ENCODE data around the gene SPG7.

DNA sequence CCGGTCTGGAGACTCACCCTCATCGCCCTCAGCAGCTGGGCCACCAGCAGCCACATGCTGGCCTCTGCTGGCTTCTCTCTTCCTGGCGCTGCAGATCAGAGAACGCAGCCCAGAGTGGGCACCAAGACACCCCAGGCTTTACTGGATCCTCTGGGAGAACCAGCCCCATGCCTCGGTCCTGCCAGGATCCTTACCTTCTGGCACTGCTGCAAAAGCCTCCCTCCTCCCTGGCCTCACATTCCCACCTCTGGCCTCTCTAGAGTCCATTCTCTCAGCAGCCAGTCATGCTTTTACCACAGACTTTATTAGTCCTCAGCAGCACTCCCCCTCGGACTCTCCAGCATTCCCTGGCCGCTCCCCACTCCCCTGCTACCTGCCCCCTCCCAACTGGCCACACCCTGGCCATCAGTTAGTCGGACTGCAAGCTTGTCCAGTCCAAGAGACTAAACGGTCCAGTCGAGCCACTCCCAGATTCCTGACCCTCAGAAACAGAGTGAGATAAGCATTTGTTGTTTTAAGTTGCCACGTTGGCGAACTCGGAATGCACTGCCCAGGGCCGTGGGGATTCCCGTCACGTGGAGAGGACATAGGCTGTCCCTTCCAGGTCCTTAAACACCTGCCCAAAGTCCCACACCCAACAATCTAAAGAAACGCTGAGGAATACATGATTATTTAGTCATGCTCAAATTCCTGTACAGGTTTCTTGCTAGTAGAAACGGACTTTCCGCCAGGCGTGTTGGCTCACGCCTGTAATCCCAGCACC, 5.9 kb upstream of the SPG7 start:
- TF ChIP-seq, protein P1, sequence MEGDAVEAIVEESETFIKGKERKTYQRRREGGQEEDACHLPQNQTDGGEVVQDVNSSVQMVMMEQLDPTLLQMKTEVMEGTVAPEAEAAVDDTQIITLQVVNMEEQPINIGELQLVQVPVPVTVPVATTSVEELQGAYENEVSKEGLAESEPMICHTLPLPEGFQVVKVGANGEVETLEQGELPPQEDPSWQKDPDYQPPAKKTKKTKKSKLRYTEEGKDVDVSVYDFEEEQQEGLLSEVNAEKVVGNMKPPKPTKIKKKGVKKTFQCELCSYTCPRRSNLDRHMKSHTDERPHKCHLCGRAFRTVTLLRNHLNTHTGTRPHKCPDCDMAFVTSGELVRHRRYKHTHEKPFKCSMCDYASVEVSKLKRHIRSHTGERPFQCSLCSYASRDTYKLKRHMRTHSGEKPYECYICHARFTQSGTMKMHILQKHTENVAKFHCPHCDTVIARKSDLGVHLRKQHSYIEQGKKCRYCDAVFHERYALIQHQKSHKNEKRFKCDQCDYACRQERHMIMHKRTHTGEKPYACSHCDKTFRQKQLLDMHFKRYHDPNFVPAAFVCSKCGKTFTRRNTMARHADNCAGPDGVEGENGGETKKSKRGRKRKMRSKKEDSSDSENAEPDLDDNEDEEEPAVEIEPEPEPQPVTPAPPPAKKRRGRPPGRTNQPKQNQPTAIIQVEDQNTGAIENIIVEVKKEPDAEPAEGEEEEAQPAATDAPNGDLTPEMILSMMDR (IDR thresholded peaks at IDR 0.05), result no peak
- TF ChIP-seq POLR2A (IDR thresholded peaks at IDR 0.05), result no peak
